ENCODE data around the gene COBLL1.

Gene COBLL1

DNA sequence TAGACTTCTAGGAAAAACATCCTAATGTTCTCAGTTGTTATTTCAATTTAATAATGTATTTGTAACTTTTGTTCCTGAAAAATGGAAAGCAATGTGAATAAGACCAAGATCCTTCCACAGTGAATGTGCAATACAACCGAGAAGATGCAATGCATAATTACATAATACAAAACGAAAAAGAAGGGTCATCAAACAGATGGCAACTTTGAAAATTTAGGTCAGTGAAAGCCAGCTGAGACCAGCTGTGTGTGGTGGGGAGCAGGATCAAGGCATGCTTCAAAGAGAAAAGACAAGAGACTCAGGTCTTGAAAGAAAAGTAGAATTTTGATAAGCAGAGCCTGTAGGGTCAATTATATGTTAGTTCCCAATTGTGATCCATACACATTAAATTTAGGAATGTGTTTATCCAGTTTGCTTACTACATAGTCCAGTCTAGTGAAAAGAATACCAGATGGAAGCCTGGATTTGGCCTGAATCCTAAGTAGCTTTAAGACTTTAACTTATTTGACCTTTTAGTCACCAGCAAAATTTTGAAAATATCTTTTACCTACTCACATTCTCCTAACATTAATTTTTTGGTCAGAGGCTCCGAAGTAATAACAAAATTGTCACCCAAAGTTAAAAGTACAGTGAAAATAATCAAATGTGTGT lies 93.7 kb downstream of the COBLL1 start:
- Histone ChIP-seq H3K27ac (ENCODE audit: low read depth, low read length) (no peak overlapping the region), H3K4me3 (ENCODE audit: low read depth, low read length) (no peak overlapping the region), H3K4me1 (ENCODE audit: control insufficient read depth, insufficient read depth, low read length) (no peaks in the 10 kb centered on the region)

DNA sequence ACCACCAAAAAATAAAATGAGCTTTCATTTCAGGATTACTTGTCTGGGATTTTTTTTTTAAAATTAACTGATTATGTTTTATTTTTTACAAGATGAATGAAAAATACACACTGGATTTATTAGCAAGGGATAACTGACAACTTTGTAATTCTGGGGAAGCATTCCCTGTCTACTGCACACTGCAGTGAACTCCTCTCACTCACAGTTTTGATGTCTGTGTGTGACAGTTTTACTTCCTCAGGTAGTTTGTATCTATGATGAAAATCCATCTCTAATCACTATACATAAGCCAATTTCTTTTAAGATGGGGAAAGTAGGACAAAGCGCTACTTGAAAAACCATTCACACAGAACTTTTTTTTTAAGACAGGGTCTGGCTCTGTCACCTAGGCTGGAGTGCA lies 94.5 kb downstream of the COBLL1 start:
- H3K27ac ChIP-seq (ENCODE audit: low read depth, low read length): no peak overlapping the region
- H3K4me3 ChIP-seq (ENCODE audit: low read depth, low read length): no peak overlapping the region
- no peaks in the 10 kb centered on the region for H3K4me1 ChIP-seq (ENCODE audit: control insufficient read depth, insufficient read depth, low read length)

More for the DNA sequence above, 93.7 kb downstream of the COBLL1 start:
- Histone ChIP-seq H3K9ac (ENCODE audit: low read length) (no peak overlapping the region), H3K27me3 (ENCODE audit: control insufficient read depth, insufficient read depth, low read length) (no peaks in the 10 kb centered on the region), H3K36me3 (ENCODE audit: control insufficient read depth, insufficient read depth, low read length) (no peaks in the 10 kb centered on the region), H3K9me3 (ENCODE audit: control insufficient read depth, insufficient read depth, low read depth, low read length) (no peaks in the 10 kb centered on the region)

DNA sequence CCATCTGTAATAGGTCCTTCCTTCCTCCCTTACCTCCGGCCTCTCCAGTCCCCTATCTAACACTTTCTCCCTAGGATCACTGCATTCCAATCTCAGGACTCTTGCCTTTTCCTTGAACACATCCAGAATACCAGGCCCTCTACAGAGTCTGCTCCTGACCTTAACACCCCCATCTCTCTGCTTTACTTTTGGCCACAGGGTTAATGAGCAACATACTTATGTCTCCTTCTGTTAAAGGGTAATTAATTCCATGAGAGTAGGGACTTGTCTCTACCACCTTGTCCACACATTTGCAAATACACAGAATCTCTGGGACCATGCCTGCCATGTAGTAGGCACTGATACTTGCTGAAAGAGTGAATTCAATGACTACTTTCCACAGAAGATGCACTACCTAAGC lies 94.9 kb downstream of the COBLL1 start:
- Histone ChIP-seq H3K27me3 (ENCODE audit: control insufficient read depth, insufficient read depth, low read length) (no peaks in the 10 kb centered on the region), H3K9ac (ENCODE audit: low read length) (no peak overlapping the region), H3K27ac (ENCODE audit: low read depth, low read length) (no peak overlapping the region), H3K36me3 (ENCODE audit: control insufficient read depth, insufficient read depth, low read length) (no peaks in the 10 kb centered on the region), H3K4me3 (ENCODE audit: low read depth, low read length) (no peak overlapping the region), H3K4me1 (ENCODE audit: control insufficient read depth, insufficient read depth, low read length) (no peaks in the 10 kb centered on the region), H3K9me3 (ENCODE audit: control insufficient read depth, insufficient read depth, low read depth, low read length) (no peaks in the 10 kb centered on the region)

More for the DNA sequence above, 94.5 kb downstream of the COBLL1 start:
- Histone ChIP-seq H3K9me3 (ENCODE audit: control insufficient read depth, insufficient read depth, low read depth, low read length) (no peaks in the 10 kb centered on the region), H3K27me3 (ENCODE audit: control insufficient read depth, insufficient read depth, low read length) (no peaks in the 10 kb centered on the region), H3K36me3 (ENCODE audit: control insufficient read depth, insufficient read depth, low read length) (no peaks in the 10 kb centered on the region), H3K9ac (ENCODE audit: low read length) (no peak overlapping the region)

GRCh38 chr2:164745012-164745797 lies 96.4 kb downstream of the COBLL1 start:
- Histone ChIP-seq H3K27ac (ENCODE audit: low read depth, low read length) (no peak overlapping the region), H3K9ac (ENCODE audit: low read length) (no peak overlapping the region), H3K27me3 (ENCODE audit: control insufficient read depth, insufficient read depth, low read length) (no peaks in the 10 kb centered on the region), H3K4me1 (ENCODE audit: control insufficient read depth, insufficient read depth, low read length) (no peaks in the 10 kb centered on the region), H3K36me3 (ENCODE audit: control insufficient read depth, insufficient read depth, low read length) (no peaks in the 10 kb centered on the region), H3K9me3 (ENCODE audit: control insufficient read depth, insufficient read depth, low read depth, low read length) (no peaks in the 10 kb centered on the region), H3K4me3 (ENCODE audit: low read depth, low read length) (no peak overlapping the region)

- H3K4me1 ChIP-seq (ENCODE audit: control insufficient read depth, insufficient read depth, low read length): no peaks in the 10 kb centered on the region
- no peak overlapping the region for H3K9ac ChIP-seq (ENCODE audit: low read length)
- H3K27me3 ChIP-seq (ENCODE audit: control insufficient read depth, insufficient read depth, low read length): no peaks in the 10 kb centered on the region
- H3K27ac ChIP-seq (ENCODE audit: low read depth, low read length): no peak overlapping the region
- no peaks in the 10 kb centered on the region for H3K36me3 ChIP-seq (ENCODE audit: control insufficient read depth, insufficient read depth, low read length)
- no peaks in the 10 kb centered on the region for H3K9me3 ChIP-seq (ENCODE audit: control insufficient read depth, insufficient read depth, low read depth, low read length)
- no peak overlapping the region for H3K4me3 ChIP-seq (ENCODE audit: low read depth, low read length)
These were observed 98.8 kb downstream of the COBLL1 start for GRCh38 chr2:164742738-164743317.

DNA sequence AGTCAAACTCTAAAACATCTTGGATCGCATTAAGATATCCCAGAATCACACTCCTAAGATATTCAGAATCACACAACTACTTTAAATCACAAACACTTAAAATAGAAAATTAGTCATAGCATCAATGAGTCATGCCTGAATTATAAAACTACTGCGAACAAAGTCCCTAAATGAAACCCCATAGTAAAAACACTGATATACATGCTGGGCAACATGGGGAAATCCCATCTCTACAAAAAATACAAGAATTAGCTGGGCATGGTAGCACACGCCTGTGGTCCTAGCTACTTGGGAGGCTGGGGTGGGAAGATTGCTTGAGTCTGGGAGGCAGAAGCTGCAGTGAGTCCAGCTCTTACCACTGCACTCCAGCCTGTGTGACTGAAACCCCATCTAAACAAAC lies 101.7 kb downstream of the COBLL1 start:
- no peak overlapping the region for H3K27ac ChIP-seq (ENCODE audit: low read depth, low read length)
- H3K9me3 ChIP-seq (ENCODE audit: control insufficient read depth, insufficient read depth, low read depth, low read length): no peaks in the 10 kb centered on the region

GRCh38 chr2:164737612-164738081 lies 104.0 kb downstream of the COBLL1 start:
- no peaks in the 10 kb centered on the region for H3K36me3 ChIP-seq (ENCODE audit: control insufficient read depth, insufficient read depth, low read length)
- H3K27ac ChIP-seq (ENCODE audit: low read depth, low read length): no peak overlapping the region
- no peak overlapping the region for H3K9ac ChIP-seq (ENCODE audit: low read length)
- no peaks in the 10 kb centered on the region for H3K27me3 ChIP-seq (ENCODE audit: control insufficient read depth, insufficient read depth, low read length)
- H3K4me3 ChIP-seq (ENCODE audit: low read depth, low read length): no peak overlapping the region
- no peaks in the 10 kb centered on the region for H3K9me3 ChIP-seq (ENCODE audit: control insufficient read depth, insufficient read depth, low read depth, low read length)
- H3K4me1 ChIP-seq (ENCODE audit: control insufficient read depth, insufficient read depth, low read length): peaks cover 9% of the 10 kb centered on the region

More for the DNA sequence above, 101.7 kb downstream of the COBLL1 start:
- Histone ChIP-seq H3K36me3 (ENCODE audit: control insufficient read depth, insufficient read depth, low read length) (no peaks in the 10 kb centered on the region), H3K4me3 (ENCODE audit: low read depth, low read length) (no peak overlapping the region), H3K4me1 (ENCODE audit: control insufficient read depth, insufficient read depth, low read length) (no peaks in the 10 kb centered on the region), H3K9ac (ENCODE audit: low read length) (no peak overlapping the region), H3K27me3 (ENCODE audit: control insufficient read depth, insufficient read depth, low read length) (no peaks in the 10 kb centered on the region)

DNA sequence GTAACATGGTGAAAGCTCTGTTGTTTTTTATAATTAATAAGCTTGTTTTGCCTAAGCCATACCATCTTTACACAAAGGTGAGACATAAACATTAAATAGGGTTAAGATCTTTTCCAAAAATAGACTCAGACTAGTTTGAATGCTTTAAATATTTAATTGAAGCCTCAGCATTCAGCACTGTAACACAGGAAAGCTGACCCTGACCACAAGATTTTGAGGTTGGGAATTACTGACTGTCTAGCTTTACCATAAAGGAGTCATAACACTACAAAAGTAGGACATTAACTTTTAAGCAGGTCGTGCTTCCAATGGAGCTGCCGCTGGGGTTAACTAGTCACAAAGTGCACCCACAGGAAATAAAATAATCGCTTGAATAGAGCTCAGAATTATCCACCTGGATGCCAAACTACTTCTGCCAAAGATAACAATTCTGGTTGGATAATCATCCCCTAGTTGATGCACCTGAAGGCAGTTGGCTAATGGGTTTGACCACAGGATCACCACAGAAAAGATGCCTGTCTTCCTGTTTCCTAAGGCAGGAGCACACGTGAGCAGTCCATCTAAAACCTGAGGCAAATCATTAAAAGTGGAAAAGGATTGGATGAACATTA lies 106.2 kb downstream of the COBLL1 start:
- no peaks in the 10 kb centered on the region for H3K27me3 ChIP-seq (ENCODE audit: control insufficient read depth, insufficient read depth, low read length)
- H3K9me3 ChIP-seq (ENCODE audit: control insufficient read depth, insufficient read depth, low read depth, low read length): no peaks in the 10 kb centered on the region
- no peaks in the 10 kb centered on the region for H3K36me3 ChIP-seq (ENCODE audit: control insufficient read depth, insufficient read depth, low read length)
- no peak overlapping the region for H3K27ac ChIP-seq (ENCODE audit: low read depth, low read length)
- H3K4me1 ChIP-seq (ENCODE audit: control insufficient read depth, insufficient read depth, low read length): peaks cover 9% of the 10 kb centered on the region
- no peak overlapping the region for H3K9ac ChIP-seq (ENCODE audit: low read length)
- no peak overlapping the region for H3K4me3 ChIP-seq (ENCODE audit: low read depth, low read length)

- Histone ChIP-seq H3K9ac (ENCODE audit: low read length) (no peak overlapping the region), H3K9me3 (ENCODE audit: control insufficient read depth, insufficient read depth, low read depth, low read length) (no peaks in the 10 kb centered on the region), H3K4me3 (ENCODE audit: low read depth, low read length) (no peak overlapping the region), H3K36me3 (ENCODE audit: control insufficient read depth, insufficient read depth, low read length) (no peaks in the 10 kb centered on the region), H3K27ac (ENCODE audit: low read depth, low read length) (no peak overlapping the region), H3K27me3 (ENCODE audit: control insufficient read depth, insufficient read depth, low read length) (no peaks in the 10 kb centered on the region), H3K4me1 (ENCODE audit: control insufficient read depth, insufficient read depth, low read length) (peaks cover 9% of the 10 kb centered on the region)
These were observed 107.4 kb downstream of the COBLL1 start for GRCh38 chr2:164734196-164734595.

- no peak overlapping the region for H3K4me3 ChIP-seq (ENCODE audit: low read depth, low read length)
- no peaks in the 10 kb centered on the region for H3K27me3 ChIP-seq (ENCODE audit: control insufficient read depth, insufficient read depth, low read length)
- H3K27ac ChIP-seq (ENCODE audit: low read depth, low read length): no peak overlapping the region
- no peaks in the 10 kb centered on the region for H3K4me1 ChIP-seq (ENCODE audit: control insufficient read depth, insufficient read depth, low read length)
- H3K36me3 ChIP-seq (ENCODE audit: control insufficient read depth, insufficient read depth, low read length): no peaks in the 10 kb centered on the region
- no peaks in the 10 kb centered on the region for H3K9me3 ChIP-seq (ENCODE audit: control insufficient read depth, insufficient read depth, low read depth, low read length)
- H3K9ac ChIP-seq (ENCODE audit: low read length): no peak overlapping the region
These were observed 116.1 kb downstream of the COBLL1 start for GRCh38 chr2:164725542-164725941.
